Trophoblast cell (in vitro differentiated cells and primary cell): Measurements from ENCODE around the gene BAX.

Source experiments
- DNase-seq, 2 donors: peaks; one replicate each; pipeline ENCODE4 v3.0.0-alpha.2; 2016
- H2AFZ ChIP-seq: 2 replicates; pipeline ENCODE4 v1.6.1; 2013; ENCODE audit warnings: low read length, moderate library complexity, mild to moderate bottlenecking; ENCODE audit not compliant: insufficient read depth, poor library complexity
- H2AK5ac ChIP-seq: 2 replicates; pipeline ENCODE4 v1.6.1; 2013; ENCODE audit warnings: mild to moderate bottlenecking, low read length
- H2BK120ac ChIP-seq: 2 replicates; pipeline ENCODE4 v1.6.1; 2013; ENCODE audit warnings: low read length, mild to moderate bottlenecking, moderate library complexity; ENCODE audit not compliant: insufficient read depth, poor library complexity
- H2BK12ac ChIP-seq: 2 replicates; pipeline ENCODE4 v1.6.1; 2013; ENCODE audit warnings: mild to moderate bottlenecking, low read length, moderate library complexity
- H2BK5ac ChIP-seq: 2 replicates; pipeline ENCODE4 v1.6.1; 2013; ENCODE audit warnings: low read length, low read depth, moderate library complexity, mild to moderate bottlenecking; ENCODE audit not compliant: poor library complexity
- H3K14ac ChIP-seq: 2 replicates; pipeline ENCODE4 v1.6.1; 2013; ENCODE audit warnings: mild to moderate bottlenecking, low read length
- H3K18ac ChIP-seq: 2 replicates; pipeline ENCODE4 v1.6.1; 2013; ENCODE audit warnings: mild to moderate bottlenecking, low read length
- H3K23ac ChIP-seq: 2 replicates; pipeline ENCODE4 v1.6.1; 2013; ENCODE audit warnings: low read length
- H3K27ac ChIP-seq: 2 replicates; pipeline ENCODE4 v1.5.1; 2013; ENCODE audit warnings: low read depth, mild to moderate bottlenecking, inconsistent platforms, low read length, moderate library complexity
- H3K27me3 ChIP-seq: 2 replicates; pipeline ENCODE4 v1.6.1; 2013; ENCODE audit warnings: inconsistent platforms, mild to moderate bottlenecking, low read length, moderate library complexity; ENCODE audit not compliant: insufficient read depth
- H3K36me3 ChIP-seq, 2 experiments: 1 replicate in 1 of 2; 2 replicates in 1 of 2; pipeline ENCODE4 v1.6.1; 2013; ENCODE audit warnings: low read length in 2 of 2, mild to moderate bottlenecking in 2 of 2, moderate library complexity in 1 of 2; ENCODE audit not compliant: insufficient read depth in 2 of 2, control insufficient read depth in 1 of 2
- H3K4ac ChIP-seq: 2 replicates; pipeline ENCODE4 v1.6.1; 2013; ENCODE audit warnings: low read depth, mild to moderate bottlenecking, low read length, moderate library complexity
- H3K4me1 ChIP-seq, 2 experiments: 1 replicate in 1 of 2; 2 replicates in 1 of 2; pipeline ENCODE4 v1.6.1; 2013; ENCODE audit warnings: low read length in 2 of 2, mild to moderate bottlenecking in 2 of 2, moderate library complexity in 1 of 2; ENCODE audit not compliant: insufficient read depth in 2 of 2, control insufficient read depth in 1 of 2
- H3K4me2 ChIP-seq: 2 replicates; pipeline ENCODE4 v1.6.1; 2013; ENCODE audit warnings: inconsistent platforms, mild to moderate bottlenecking, low read length, moderate library complexity
- H3K4me3 ChIP-seq: 2 replicates; pipeline ENCODE4 v1.5.1; 2013; ENCODE audit warnings: mild to moderate bottlenecking, low read depth, low read length, inconsistent platforms
- H3K79me1 ChIP-seq: one replicate; pipeline ENCODE4 v1.6.1; 2013; ENCODE audit warnings: low read length
- H3K79me2 ChIP-seq: 2 replicates; pipeline ENCODE4 v1.6.1; 2013; ENCODE audit warnings: low read length, mild to moderate bottlenecking; ENCODE audit not compliant: control insufficient read depth, insufficient read depth, poor library complexity
- H3K9ac ChIP-seq: 2 replicates; pipeline ENCODE4 v1.6.1; 2013; ENCODE audit warnings: mild to moderate bottlenecking, low read length
- H3K9me3 ChIP-seq: 2 replicates; pipeline ENCODE4 v1.6.1; 2013; ENCODE audit warnings: low read depth, mild to moderate bottlenecking, control low read depth, inconsistent platforms, low read length; ENCODE audit not compliant: insufficient read depth
- H4K12ac ChIP-seq: 2 replicates; pipeline ENCODE4 v1.6.1; 2013; ENCODE audit warnings: low read depth, mild to moderate bottlenecking, low read length, moderate library complexity
- H4K8ac ChIP-seq: 2 replicates; pipeline ENCODE4 v1.6.1; 2013; ENCODE audit warnings: low read depth, mild to moderate bottlenecking, low read length, moderate library complexity
- H4K91ac ChIP-seq: one replicate; pipeline ENCODE4 v1.6.1; 2013; ENCODE audit warnings: low read depth, mild to moderate bottlenecking, low read length, moderate library complexity
- WGBS: extraction: QIAGEN DNeasy Blood & Tissue Kit; methylation state at CpG from one replicate; pipeline ENCODE4 v1.1.7; 2013; ENCODE audit warnings: missing lambda C conversion rate; ENCODE audit not compliant: insufficient read length, insufficient coverage; ENCODE audit errors: extremely low coverage; 5-methylcytosine and 5-hydroxymethylcytosine counted together

Gene BAX

GRCh38 chr19:48992581-48993174 is 38.0 kb downstream of the BAX start:
- H3K18ac ChIP-seq: peak overlapping the region; percentile 54
- H2AFZ ChIP-seq: peak overlapping the region; percentile 13
- peak overlapping the region; percentile 70 for H3K27ac ChIP-seq
- no peak for DNase-seq
- no CpG with 5 or more reads among the region's 20 CpGs for whole genome bisulfite sequencing
- peak overlapping the region; percentile 91 for H3K9ac ChIP-seq
- peak overlapping the region; percentile 69 for H2BK120ac ChIP-seq
- H3K14ac ChIP-seq: peak overlapping the region; percentile 80
- H3K4me3 ChIP-seq: peak overlapping the region; percentile 91
- H3K23ac ChIP-seq: peak overlapping the region; percentile 50
- no peaks in the 10 kb centered on the region for H3K9me3 ChIP-seq
- peak overlapping the region; percentile 40 for H4K91ac ChIP-seq
- no peaks in the 10 kb centered on the region for H3K27me3 ChIP-seq
- peak overlapping the region; percentile 49 for H2AK5ac ChIP-seq
- H3K36me3 ChIP-seq: peaks cover 20 to 24% of the 10 kb centered on the region in 2 experiments
- H2BK5ac ChIP-seq: peak overlapping the region; percentile 73
- H3K4ac ChIP-seq: peak overlapping the region; percentile 96
- peak overlapping the region; percentile 86 for H3K4me2 ChIP-seq
- peak overlapping the region; percentile 4 for H2BK12ac ChIP-seq
- H3K79me2 ChIP-seq: peaks cover 18% of the 10 kb centered on the region
- H3K4me1 ChIP-seq: peaks cover 21 to 28% of the 10 kb centered on the region in 2 experiments
- H4K12ac ChIP-seq: peak overlapping the region; percentile 49
- H4K8ac ChIP-seq: peak overlapping the region; percentile 58
- H3K79me1 ChIP-seq: peaks cover 17% of the 10 kb centered on the region

- H3K4me3 ChIP-seq: peak within 1 kb of the TSS; percentile 91
- no peaks in the 10 kb centered on the region for H3K27me3 ChIP-seq
- H3K4ac ChIP-seq: peak within 1 kb of the TSS; percentile 96
- peak within 1 kb of the TSS; percentile 70 for H3K27ac ChIP-seq
- H4K8ac ChIP-seq: peak within 1 kb of the TSS; percentile 87
- DNase-seq: peak; percentile 100
- H3K23ac ChIP-seq: peak within 1 kb of the TSS; percentile 50
- peaks cover 17% of the 10 kb centered on the region for H3K79me1 ChIP-seq
- WGBS: no CpG with 5 or more reads among the region's 56 CpGs
- H3K4me2 ChIP-seq: peak within 1 kb of the TSS; percentile 86
- H2AFZ ChIP-seq: peak within 1 kb of the TSS; percentile 58
- peak within 1 kb of the TSS; percentile 73 for H2BK5ac ChIP-seq
- H3K9ac ChIP-seq: peak within 1 kb of the TSS; percentile 91
- peaks cover 18% of the 10 kb centered on the region for H3K79me2 ChIP-seq
- H4K12ac ChIP-seq: peak within 1 kb of the TSS; percentile 68
- H2AK5ac ChIP-seq: peak within 1 kb of the TSS; percentile 49
- H3K36me3 ChIP-seq: peaks cover 14 to 19% of the 10 kb centered on the region in 2 experiments
- no peaks in the 10 kb centered on the region for H3K9me3 ChIP-seq
- peak within 1 kb of the TSS; percentile 80 for H3K14ac ChIP-seq
- peak within 1 kb of the TSS; percentile 80 for H4K91ac ChIP-seq
- peak within 1 kb of the TSS; percentile 69 for H2BK120ac ChIP-seq
- peak within 1 kb of the TSS; percentile 4 for H2BK12ac ChIP-seq
- H3K18ac ChIP-seq: peak within 1 kb of the TSS; percentile 64
- H3K4me1 ChIP-seq: peaks cover 21 to 28% of the 10 kb centered on the region in 2 experiments
These were observed 38.7 kb downstream of the BAX start, which contains the start of the genes GYS1 and RUVBL2 for GRCh38 chr19:48993175-48994034. TSS of gene GYS1 (minus strand) at chr19:48993309. CDS start at chr19:48993112, 197 bp downstream. TSS of gene RUVBL2 (plus strand) at chr19:48993887. CDS start at chr19:48993912, 25 bp downstream.

GRCh38 chr19:48994035-48994386 is 39.3 kb downstream of the BAX start:
- Histone ChIP-seq H3K23ac (no peak overlapping the region), H2BK120ac (no peak overlapping the region), H2AFZ (peak overlapping the region; percentile 58), H4K91ac (peak overlapping the region; percentile 59), H3K27me3 (no peaks in the 10 kb centered on the region), H3K9me3 (no peaks in the 10 kb centered on the region), H3K4me2 (peak overlapping the region; percentile 78), H3K79me2 (peaks cover 18% of the 10 kb centered on the region), H2BK12ac (no peak overlapping the region), H3K36me3 (peaks cover 12 to 13% of the 10 kb centered on the region in 2 experiments), H3K9ac (peak overlapping the region; percentile 79), H4K12ac (no peak overlapping the region), H2BK5ac (no peak overlapping the region), H3K4me3 (peak overlapping the region; percentile 81), H3K14ac (peak overlapping the region; percentile 8), H2AK5ac (peak overlapping the region; percentile 40), H4K8ac (peak overlapping the region; percentile 87), H3K4me1 (peaks cover 21 to 28% of the 10 kb centered on the region in 2 experiments), H3K18ac (peak overlapping the region; percentile 32), H3K27ac (no peak overlapping the region), H3K4ac (peak overlapping the region; percentile 75), H3K79me1 (peaks cover 17% of the 10 kb centered on the region)
- WGBS: no CpG with 5 or more reads among the region's 13 CpGs
- DNase-seq: no peak

- Histone ChIP-seq H4K8ac (no peak overlapping the region), H3K27me3 (no peaks in the 10 kb centered on the region), H2BK120ac (no peak overlapping the region), H2AFZ (no peak overlapping the region), H3K23ac (no peak overlapping the region), H2BK12ac (no peak overlapping the region), H3K79me2 (peaks cover 4% of the 10 kb centered on the region), H3K4me2 (no peak overlapping the region), H3K14ac (no peak overlapping the region), H3K4me3 (no peak overlapping the region), H3K4ac (no peak overlapping the region), H3K27ac (no peak overlapping the region), H3K36me3 (peaks cover 4 to 9% of the 10 kb centered on the region in 2 experiments), H2AK5ac (no peak overlapping the region), H3K9ac (no peak overlapping the region), H2BK5ac (no peak overlapping the region), H3K79me1 (peaks cover 5% of the 10 kb centered on the region), H3K9me3 (no peaks in the 10 kb centered on the region), H3K4me1 (peaks cover 0 to 6% of the 10 kb centered on the region in 2 experiments), H4K12ac (no peak overlapping the region), H3K18ac (no peak overlapping the region), H4K91ac (no peak overlapping the region)
- no CpG with 5 or more reads among the region's 5 CpGs for WGBS
- peak; percentile 69 to 80 for DNase-seq
These were observed 43.3 kb downstream of the BAX start for GRCh38 chr19:48997972-48998371.
